Bronchial epithelial cell (primary cell): Measurements from ENCODE around the gene HOXD10. TPM values are rescaled to one million over a fixed set of nuclear protein-coding genes. Genes with fewer than 3 reads are reported as not detected.

Experiments used
- DNase-seq: peaks from one replicate; pipeline ENCODE4 v3.0.0-alpha.2; 2010; ENCODE audit warnings: low read depth
- FAIRE-seq: peaks from 2 replicates; lab custom pipeline; 2011; peaks lifted over from hg19 to GRCh38; lab: Jason Lieb, UNC
- H3K27me3 ChIP-seq: 2 replicates; pipeline ENCODE4 v1.5.1; 2011; ENCODE audit warnings: low read length; ENCODE audit not compliant: control insufficient read depth, insufficient read depth
- H3K36me3 ChIP-seq: 2 replicates; pipeline ENCODE4 v1.5.1; 2011; ENCODE audit warnings: low read length; ENCODE audit not compliant: control insufficient read depth, insufficient read depth
- H3K4me3 ChIP-seq: 2 replicates; pipeline ENCODE4 v1.5.1; 2011; ENCODE audit warnings: mild to moderate bottlenecking, low read depth, low read length, control low read depth
- CTCF ChIP-seq: IDR thresholded peaks from 2 replicates; pipeline ENCODE4 v1.5.1; 2011; ENCODE audit warnings: mild to moderate bottlenecking, moderate library complexity, low read length, control low read depth, inconsistent platforms; ENCODE audit not compliant: insufficient read depth, severe bottlenecking
- total RNA-seq: library from RNA; depleted of rRNA; stranded (reverse); fragments of >200 nt; gene quantifications from 2 replicates; pipeline ENCODE4 v1.2.1, GENCODE V29; 2014

Gene HOXD10
- total RNA-seq, 1 donor from 2014 or later = not detected

GRCh38 chr2:176164611-176165369 is 48.2 kb downstream of the HOXD10 start:
- Histone ChIP-seq H3K27me3 (peaks cover 70% of the 10 kb centered on the region), H3K4me3 (no peak overlapping the region)

GRCh38 chr2:176165370-176166050 is 48.9 kb downstream of the HOXD10 start:
- no peak for DNase-seq
- FAIRE-seq = no peak
- peaks cover 68% of the 10 kb centered on the region for H3K27me3 ChIP-seq
- H3K36me3 ChIP-seq = no peaks in the 10 kb centered on the region
- TF ChIP-seq CTCF = no peak
- no peak overlapping the region for H3K4me3 ChIP-seq

More at GRCh38 chr2:176164611-176165369, 48.2 kb downstream of the HOXD10 start:
- no peak for TF ChIP-seq CTCF
- no peaks in the 10 kb centered on the region for H3K36me3 ChIP-seq
- DNase-seq (no peak), FAIRE-seq (no peak)

- peaks cover 68% of the 10 kb centered on the region for H3K27me3 ChIP-seq
- DNase-seq (no peak), FAIRE-seq (no peak)
- no peak for TF ChIP-seq CTCF
- H3K36me3 ChIP-seq = no peaks in the 10 kb centered on the region
- H3K4me3 ChIP-seq = no peak overlapping the region
These were observed 49.7 kb downstream of the HOXD10 start for GRCh38 chr2:176166272-176166671.

- Histone ChIP-seq H3K36me3 (no peaks in the 10 kb centered on the region), H3K4me3 (no peak overlapping the region), H3K27me3 (peaks cover 69% of the 10 kb centered on the region)
- TF ChIP-seq CTCF = no peak
- DNase-seq = no peak
- no peak for FAIRE-seq
These were observed 50.8 kb downstream of the HOXD10 start for GRCh38 chr2:176167398-176167797.

- no peak for DNase-seq
- Histone ChIP-seq H3K36me3 (no peaks in the 10 kb centered on the region), H3K27me3 (peaks cover 60% of the 10 kb centered on the region), H3K4me3 (no peak overlapping the region)
- no peak for TF ChIP-seq CTCF
- FAIRE-seq = no peak
These were observed 52.6 kb downstream of the HOXD10 start for GRCh38 chr2:176169181-176169580.

Other genes with a start within 250 kb of the HOXD10 start
- gene LNPK, start 114.5 kb upstream of the HOXD10 start, total RNA-seq = 16.6 and 20.0 TPM in 2 replicates
- not detected in 2 replicates for gene EVX2, start 32.8 kb upstream of the HOXD10 start, total RNA-seq
- gene HOXD13, start 24.1 kb upstream of the HOXD10 start, total RNA-seq = not detected in 2 replicates
- not detected in 2 replicates for gene HOXD12, start 17.0 kb upstream of the HOXD10 start, total RNA-seq
- gene HOXD11, start 9.5 kb upstream of the HOXD10 start, total RNA-seq = not detected in 2 replicates
- gene HOXD9, start 5.9 kb downstream of the HOXD10 start, total RNA-seq = not detected in 2 replicates
- gene HOXD8, start 12.9 kb downstream of the HOXD10 start, total RNA-seq = not detected in 2 replicates
- gene HOXD4, start 34.8 kb downstream of the HOXD10 start, total RNA-seq = not detected in 2 replicates
- gene HOXD3, start 40.5 kb downstream of the HOXD10 start, total RNA-seq = not detected in 2 replicates
- not detected in 2 replicates for gene HOXD1, start 71.9 kb downstream of the HOXD10 start, total RNA-seq
- 22.0 and 24.5 TPM in 2 replicates for gene MTX2, start 152.7 kb downstream of the HOXD10 start, total RNA-seq